ENCODE results near the gene PTPN14. TPM values are rescaled to one million over a fixed set of nuclear protein-coding genes. Genes with fewer than 3 reads are reported as not detected.

PTPN14 gene
- total and polyA plus RNA-seq, 12 donors = 5.0 to 71.6 (median 42.3) TPM

- no peak for ATAC-seq
- Histone ChIP-seq H3K36me3 (peaks cover 0 to 83% (median 28%) of the 10 kb centered on the region in 9 donors), H3K4me3 (no peak overlapping the region), H3K4me1 (no peaks in the 10 kb centered on the region), H3K27ac (no peak overlapping the region), H3K9me3 (no peaks in the 10 kb centered on the region), H3K27me3 (no peaks in the 10 kb centered on the region)
- TF ChIP-seq, protein P1, sequence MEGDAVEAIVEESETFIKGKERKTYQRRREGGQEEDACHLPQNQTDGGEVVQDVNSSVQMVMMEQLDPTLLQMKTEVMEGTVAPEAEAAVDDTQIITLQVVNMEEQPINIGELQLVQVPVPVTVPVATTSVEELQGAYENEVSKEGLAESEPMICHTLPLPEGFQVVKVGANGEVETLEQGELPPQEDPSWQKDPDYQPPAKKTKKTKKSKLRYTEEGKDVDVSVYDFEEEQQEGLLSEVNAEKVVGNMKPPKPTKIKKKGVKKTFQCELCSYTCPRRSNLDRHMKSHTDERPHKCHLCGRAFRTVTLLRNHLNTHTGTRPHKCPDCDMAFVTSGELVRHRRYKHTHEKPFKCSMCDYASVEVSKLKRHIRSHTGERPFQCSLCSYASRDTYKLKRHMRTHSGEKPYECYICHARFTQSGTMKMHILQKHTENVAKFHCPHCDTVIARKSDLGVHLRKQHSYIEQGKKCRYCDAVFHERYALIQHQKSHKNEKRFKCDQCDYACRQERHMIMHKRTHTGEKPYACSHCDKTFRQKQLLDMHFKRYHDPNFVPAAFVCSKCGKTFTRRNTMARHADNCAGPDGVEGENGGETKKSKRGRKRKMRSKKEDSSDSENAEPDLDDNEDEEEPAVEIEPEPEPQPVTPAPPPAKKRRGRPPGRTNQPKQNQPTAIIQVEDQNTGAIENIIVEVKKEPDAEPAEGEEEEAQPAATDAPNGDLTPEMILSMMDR (IDR thresholded peaks at IDR 0.05) = no peak
- WGBS, 2 donors = 95 to 96% methylated on average over 12 of the region's 12 CpGs
- intact Hi-C loops (cut with DNase I) = loop anchor here in 2 of 10 donors (10.0 kb wide), 2 partner anchors 163 to 193 kb away; partner anchors contain the start of gene PTPN14 (in 1 of the 2)
- DNase-seq = no peak
Observed at GRCh38 chr1:214391873-214392645, 159.3 kb downstream of the PTPN14 start.

DNA sequence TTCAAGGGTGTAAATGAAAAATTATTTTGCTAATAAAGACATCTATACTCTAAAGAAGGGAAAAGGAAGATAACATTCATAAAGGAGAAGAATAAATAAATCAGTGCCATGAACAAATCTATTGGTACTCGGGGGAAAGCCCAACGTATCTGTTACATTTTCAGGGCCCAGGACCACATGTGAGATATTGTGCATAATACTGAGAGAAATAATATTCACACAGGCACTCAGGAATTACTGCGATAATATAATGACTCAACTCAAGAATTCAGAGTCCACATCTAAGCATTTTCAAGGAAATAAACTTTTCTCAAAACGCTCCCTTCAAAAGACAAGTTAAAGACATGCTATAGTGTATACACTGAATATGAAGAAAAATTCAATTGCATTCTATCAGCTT, 161.7 kb downstream of the PTPN14 start:
- peaks cover 0 to 85% (median 26%) of the 10 kb centered on the region in 9 donors for H3K36me3 ChIP-seq
- H3K27ac ChIP-seq = no peak overlapping the region
- 94 to 95% methylated on average over 4 of the region's 4 CpGs for WGBS, 2 donors
- H3K4me3 ChIP-seq = no peak overlapping the region
- DNase-seq = no peak
- TF ChIP-seq, protein P1 (IDR thresholded peaks at IDR 0.05) = no peak
- H3K27me3 ChIP-seq = no peaks in the 10 kb centered on the region
- no peaks in the 10 kb centered on the region for H3K9me3 ChIP-seq
- no peaks in the 10 kb centered on the region for H3K4me1 ChIP-seq
- intact Hi-C loops (cut with DNase I) = loop anchor here in 7 of 10 donors (5.0 to 10.0 kb wide), 4 partner anchors 165 to 198 kb away; partner anchors contain the start of gene PTPN14 (in 1 of the 7)
- no peak for ATAC-seq

DNA sequence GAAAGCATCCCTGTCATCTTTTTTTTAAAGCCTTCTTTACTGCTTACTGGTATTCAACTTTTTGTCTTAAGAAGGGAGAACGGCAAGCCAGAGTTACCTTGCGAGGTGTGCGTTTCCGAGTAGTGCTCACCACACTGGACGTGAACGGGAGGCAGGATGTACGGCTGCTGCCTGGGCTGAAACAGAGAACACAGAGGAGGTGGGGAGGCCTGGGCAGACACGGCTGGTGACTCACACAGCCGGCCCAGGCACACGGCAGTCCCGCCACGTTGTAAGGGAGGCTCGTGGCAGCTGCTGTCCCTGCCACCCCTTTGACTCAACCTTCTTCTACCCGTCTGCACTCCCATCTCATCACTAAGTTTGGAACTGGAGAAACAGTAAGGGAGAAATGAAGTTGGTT, 164.7 kb downstream of the PTPN14 start:
- Histone ChIP-seq H3K9me3 (no peaks in the 10 kb centered on the region), H3K4me1 (no peaks in the 10 kb centered on the region), H3K27me3 (no peaks in the 10 kb centered on the region), H3K36me3 (peaks cover 5 to 85% (median 23%) of the 10 kb centered on the region in 9 donors), H3K4me3 (no peak overlapping the region), H3K27ac (no peak overlapping the region)
- intact Hi-C loops (cut with DNase I) = loop anchor here in 6 of 10 donors (5.0 to 10.0 kb wide), 3 partner anchors 188 to 201 kb away; no protein-coding TSS in a partner anchor
- DNase-seq = no peak
- ATAC-seq = no peak
- 85 to 90% methylated on average over 14 of the region's 14 CpGs for WGBS, 2 donors
- TF ChIP-seq, protein P1 (IDR thresholded peaks at IDR 0.05) = no peak

DNA sequence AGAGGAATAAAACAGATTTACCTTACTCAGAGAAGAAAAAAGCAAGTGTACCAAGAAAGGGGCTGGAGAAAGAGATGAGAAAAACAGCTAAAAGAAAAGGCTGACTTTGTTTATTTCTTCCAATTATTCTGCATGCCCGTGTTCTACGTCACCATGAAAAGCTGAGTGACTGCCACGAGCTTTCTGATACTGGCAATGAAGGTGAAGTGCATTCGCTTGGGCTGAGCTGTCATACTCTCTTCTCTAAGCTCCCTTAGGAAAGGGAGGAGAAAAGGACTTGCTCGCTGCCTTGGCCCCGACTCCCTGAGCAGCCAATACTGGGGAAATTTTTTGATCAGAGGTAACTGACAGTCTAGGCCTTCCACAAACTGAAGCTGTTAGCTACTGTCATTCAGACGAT, 165.1 kb downstream of the PTPN14 start:
- H3K27me3 ChIP-seq = no peaks in the 10 kb centered on the region
- H3K4me1 ChIP-seq = no peaks in the 10 kb centered on the region
- no peaks in the 10 kb centered on the region for H3K9me3 ChIP-seq
- TF ChIP-seq, protein P1 (IDR thresholded peaks at IDR 0.05) = no peak
- no peak overlapping the region for H3K27ac ChIP-seq
- H3K36me3 ChIP-seq = peaks cover 5 to 87% (median 23%) of the 10 kb centered on the region in 9 donors
- 91 to 94% methylated on average over 7 of the region's 7 CpGs for WGBS, 2 donors
- H3K4me3 ChIP-seq = no peak overlapping the region
- ATAC-seq (no peak), DNase-seq (no peak)
- intact Hi-C loops (cut with DNase I) = loop anchor here in 6 of 10 donors (5.0 to 10.0 kb wide), 3 partner anchors 188 to 201 kb away; no protein-coding TSS in a partner anchor
